HCT116 (cell line): ENCODE results near the gene XPC. TPM values are rescaled to one million over a fixed set of nuclear protein-coding genes. Genes with fewer than 3 reads are reported as not detected.
"Not testable (repeated sequence)": the region's sequence is repeated elsewhere in the genome, so short reads cannot be mapped to it uniquely, and the experiment has no call there.

Experiments used
- ATAC-seq: fragments of 200-7000 bp; cut with Tn5 transposase; 2 replicates; pipeline ENCODE4 v1.9.1; 2020; ENCODE audit warnings: mild to moderate bottlenecking, moderate library complexity
- BruUV-seq: library from RNA; stranded (reverse); fragments of 400-500 nt; replicated peaks from 2 replicates; lab custom pipeline; 2021; lab: Mats Ljungman, UMichigan
- CTCF ChIA-PET: fragments of 300-600 bp; sonication (Branson Sonifier 250); formaldehyde crosslinking; loops from one replicate; lab custom pipeline; 2021; ENCODE audit warnings: antibody characterized with exemption; lab: Charles Lee
- POLR2A ChIA-PET: fragments of 300-600, 350-600 bp; sonication (Branson Sonifier 250); formaldehyde crosslinking; loops from one replicate; lab custom pipeline; 2021; ENCODE audit warnings: antibody characterized with exemption; lab: Charles Lee
- RAD21 ChIA-PET, 2 experiments: fragments of 300-600 bp; sonication (Branson Sonifier 250); formaldehyde crosslinking; loops; one replicate each; lab custom pipeline; 2023; ENCODE audit warnings: low total read pairs in 2 of 2; ENCODE audit not compliant: uncharacterized antibody in 2 of 2, unreplicated experiment in 2 of 2, low non-redundant PET in 1 of 2; lab: Charles Lee
- DNase-seq: peaks from one replicate; pipeline ENCODE4 v3.0.0-alpha.2; 2010; ENCODE audit warnings: low read depth, low spot score
- H2AFZ ChIP-seq: fragments of 200-600 bp; shearing (Covaris generic), sonication (generic); 2 replicates; pipeline ENCODE4 v1.6.1; 2017; ENCODE audit warnings: low read depth, mixed run types, mixed read lengths, antibody characterized with exemption, low read length; ENCODE audit not compliant: poor library complexity, severe bottlenecking
- H3K27ac ChIP-seq: 2 replicates; pipeline ENCODE4 v1.5.1; 2012; ENCODE audit warnings: low read depth, low read length
- H3K27me3 ChIP-seq: fragments of 200-600 bp; sonication (generic); 2 replicates; pipeline ENCODE4 v1.6.1; 2016; ENCODE audit warnings: mixed run types, low read length, mixed read lengths; ENCODE audit not compliant: insufficient read depth
- H3K36me3 ChIP-seq, 2 experiments: fragments of 200-500 bp in 1 of 2; fragments of 200-600 bp in 1 of 2; sonication (Bioruptor generic) in 1 of 2; sonication (generic) in 1 of 2; 2 replicates each; pipeline versions ENCODE4 v1.5.1 to v1.6.1; 2014 to 2016; ENCODE audit warnings: low read length in 2 of 2, inconsistent platforms in 1 of 2, mixed read lengths in 1 of 2, mixed run types in 1 of 2; ENCODE audit not compliant: insufficient read depth in 2 of 2, control insufficient read depth in 1 of 2
- H3K4me1 ChIP-seq, 2 experiments: fragments of 200-600 bp in 1 of 2; sonication (generic) in 1 of 2; 2 replicates each; pipeline versions ENCODE4 v1.5.1 to v1.6.1; 2012 to 2017; ENCODE audit warnings: low read length in 2 of 2, inconsistent platforms in 1 of 2, mild to moderate bottlenecking in 1 of 2, mixed read lengths in 1 of 2, mixed run types in 1 of 2, moderate library complexity in 1 of 2; ENCODE audit not compliant: insufficient read depth in 2 of 2, control insufficient read depth in 1 of 2
- H3K4me2 ChIP-seq: fragments of 200-600 bp; sonication (generic); 2 replicates; pipeline ENCODE4 v1.6.1; 2017; ENCODE audit warnings: mixed run types, low read length, mixed read lengths
- H3K4me3 ChIP-seq, 2 experiments: fragments of 200-600 bp in 1 of 2; sonication (generic) in 1 of 2; replicated peaks in 1 of 2; 2 replicates each; pipeline ENCODE4 v1.5.1; 2011 to 2016; ENCODE audit warnings: low read length in 2 of 2, control low read depth in 1 of 2, low read depth in 1 of 2, mild to moderate bottlenecking in 1 of 2, mixed read lengths in 1 of 2, mixed run types in 1 of 2
- H3K79me2 ChIP-seq: fragments of 200-600 bp; sonication (generic); 2 replicates; pipeline ENCODE4 v1.6.1; 2017; ENCODE audit warnings: mild to moderate bottlenecking, mixed run types, low read length, moderate library complexity, mixed read lengths; ENCODE audit not compliant: insufficient read depth
- H3K9ac ChIP-seq: fragments of 200-600 bp; sonication (generic); 2 replicates; pipeline ENCODE4 v1.6.1; 2016; ENCODE audit warnings: low read length, mixed read lengths
- H3K9me2 ChIP-seq: fragments of 200-600 bp; sonication (generic), shearing (Covaris generic); 2 replicates; pipeline ENCODE4 v1.6.1; 2017; ENCODE audit warnings: mixed run types, mild to moderate bottlenecking, moderate library complexity; ENCODE audit not compliant: insufficient read depth
- H3K9me3 ChIP-seq, 2 experiments: fragments of 200-500 bp in 1 of 2; fragments of 200-600 bp in 1 of 2; sonication (Bioruptor generic) in 1 of 2; sonication (generic) in 1 of 2; 2 replicates each; pipeline ENCODE4 v1.6.1; 2014 to 2017; ENCODE audit warnings: low read length in 2 of 2, mixed read lengths in 2 of 2, inconsistent platforms in 1 of 2, low read depth in 1 of 2, mild to moderate bottlenecking in 1 of 2, mixed run types in 1 of 2, moderate library complexity in 1 of 2; ENCODE audit not compliant: control insufficient read depth in 1 of 2, insufficient read depth in 1 of 2
- H4K20me1 ChIP-seq: fragments of 200-600 bp; sonication (generic), shearing (Covaris generic); 2 replicates; pipeline ENCODE4 v1.6.1; 2017; ENCODE audit warnings: mixed run types, mild to moderate bottlenecking, moderate library complexity; ENCODE audit not compliant: insufficient read depth
- EGR1 ChIP-seq: IDR thresholded peaks from 2 replicates; pipeline ENCODE4 v1.6.1; 2012; ENCODE audit warnings: low read depth
- ELF1 ChIP-seq: IDR thresholded peaks from 2 replicates; pipeline ENCODE4 v1.6.1; 2012; ENCODE audit warnings: low read depth, borderline replicate concordance
- EZH2 ChIP-seq: fragments of 200-600 bp; sonication (generic); IDR thresholded peaks from 2 replicates; pipeline ENCODE4 v1.6.1; 2017; ENCODE audit warnings: antibody characterized with exemption, mixed run types
- FOSL1 ChIP-seq: IDR thresholded peaks from 2 replicates; pipeline ENCODE4 v1.6.1; 2012; ENCODE audit warnings: low read depth
- POLR2AphosphoS5 ChIP-seq: IDR thresholded peaks from 2 replicates; pipeline ENCODE4 v1.6.1; 2011; ENCODE audit warnings: mild to moderate bottlenecking, low read depth, low read length, moderate library complexity
- SIN3A ChIP-seq: IDR thresholded peaks from 2 replicates; pipeline ENCODE4 v1.6.1; 2012; ENCODE audit warnings: low read depth
- SRF ChIP-seq: IDR thresholded peaks from 2 replicates; pipeline ENCODE4 v1.6.1; 2012; ENCODE audit warnings: low read depth
- TCF7L2 ChIP-seq: IDR thresholded peaks from 2 replicates; pipeline ENCODE4 v1.7.0; 2011; ENCODE audit warnings: borderline replicate concordance, inconsistent platforms; ENCODE audit not compliant: insufficient read depth, insufficient read length; ENCODE audit errors: extremely low read depth
- intact Hi-C: fragments of 100-400 bp; cut with micrococcal nuclease; formaldehyde crosslinking; loops from 2 replicates; pipeline ENCODE4 v1.10.0; 2022
- total RNA-seq: library from RNA; stranded (reverse); gene quantifications from one replicate; pipeline ENCODE4 v1.2.1, GENCODE V29; 2021; ENCODE audit not compliant: unreplicated experiment
- TF ChIP-seq, protein P1 (sequence below), 3 experiments: fragments of 200-600 bp in 1 of 3; sonication (generic) in 1 of 3; IDR thresholded peaks in 2 of 3; conservative IDR thresholded peaks in 1 of 3; 2 replicates each; pipeline ENCODE4 v1.5.1; 2012 to 2017; ENCODE audit warnings: low read depth in 2 of 3, low read length in 2 of 3, antibody characterized with exemption in 1 of 3, borderline replicate concordance in 1 of 3, control low read depth in 1 of 3, mild to moderate bottlenecking in 1 of 3, mixed read lengths in 1 of 3, mixed run types in 1 of 3, moderate library complexity in 1 of 3; ENCODE audit not compliant: insufficient read depth in 1 of 3
- TF ChIP-seq, protein P2 (sequence below): IDR thresholded peaks from 2 replicates; pipeline ENCODE4 v1.6.1; 2012; ENCODE audit warnings: low read depth
- TF ChIP-seq, protein P3 (sequence below): IDR thresholded peaks from 2 replicates; pipeline ENCODE4 v1.6.1; 2011; ENCODE audit warnings: mild to moderate bottlenecking, low read length, moderate library complexity; ENCODE audit not compliant: insufficient replicate concordance; ENCODE audit errors: extremely low read depth

XPC gene
- total RNA-seq, 1 experiment from 2014 or later: 29.5 TPM

DNA sequence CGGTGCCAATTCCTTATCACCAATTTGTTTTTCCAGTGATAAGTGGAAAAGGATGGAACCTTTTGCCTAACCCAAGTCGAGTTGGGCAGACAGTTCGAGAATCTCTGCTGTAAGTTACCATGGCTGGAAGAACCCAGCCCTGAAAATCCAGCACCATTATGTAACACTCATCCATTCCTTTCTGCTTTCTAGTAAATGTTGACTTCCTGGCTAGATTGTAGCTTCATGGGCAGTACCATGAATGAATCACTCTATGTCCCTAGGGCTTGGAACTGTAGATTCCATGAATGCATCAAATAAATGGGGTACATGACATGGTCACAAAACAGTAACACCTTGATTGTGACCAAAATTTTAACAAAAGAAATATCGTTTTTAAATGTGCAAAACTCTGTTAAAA is 67.7 kb downstream of the XPC start:
- BruUV-seq: no TSS peak
- ChIA-PET CTCF (no interaction called here), RAD21 (no interaction called here), POLR2A (no interaction called here)
- H3K9me2 ChIP-seq: no peaks in the 10 kb centered on the region
- no peaks in the 10 kb centered on the region; the same call in 1 of the 2 replicates for H3K79me2 ChIP-seq
- no peak overlapping the region for H2AFZ ChIP-seq
- no peak overlapping the region for H3K4me2 ChIP-seq
- no peaks in the 10 kb centered on the region for H3K27me3 ChIP-seq
- peaks cover 16 to 20% of the 10 kb centered on the region in 2 experiments; a peak in 3 of 4 replicates for H3K36me3 ChIP-seq
- no peak overlapping the region for H3K27ac ChIP-seq
- TF ChIP-seq EZH2 (no peak), EGR1 (no peak), TCF7L2 (no peak), SRF (no peak), SIN3A (no peak), ELF1 (no peak), POLR2AphosphoS5 (no peak), FOSL1 (no peak)
- TF ChIP-seq, protein P1, sequence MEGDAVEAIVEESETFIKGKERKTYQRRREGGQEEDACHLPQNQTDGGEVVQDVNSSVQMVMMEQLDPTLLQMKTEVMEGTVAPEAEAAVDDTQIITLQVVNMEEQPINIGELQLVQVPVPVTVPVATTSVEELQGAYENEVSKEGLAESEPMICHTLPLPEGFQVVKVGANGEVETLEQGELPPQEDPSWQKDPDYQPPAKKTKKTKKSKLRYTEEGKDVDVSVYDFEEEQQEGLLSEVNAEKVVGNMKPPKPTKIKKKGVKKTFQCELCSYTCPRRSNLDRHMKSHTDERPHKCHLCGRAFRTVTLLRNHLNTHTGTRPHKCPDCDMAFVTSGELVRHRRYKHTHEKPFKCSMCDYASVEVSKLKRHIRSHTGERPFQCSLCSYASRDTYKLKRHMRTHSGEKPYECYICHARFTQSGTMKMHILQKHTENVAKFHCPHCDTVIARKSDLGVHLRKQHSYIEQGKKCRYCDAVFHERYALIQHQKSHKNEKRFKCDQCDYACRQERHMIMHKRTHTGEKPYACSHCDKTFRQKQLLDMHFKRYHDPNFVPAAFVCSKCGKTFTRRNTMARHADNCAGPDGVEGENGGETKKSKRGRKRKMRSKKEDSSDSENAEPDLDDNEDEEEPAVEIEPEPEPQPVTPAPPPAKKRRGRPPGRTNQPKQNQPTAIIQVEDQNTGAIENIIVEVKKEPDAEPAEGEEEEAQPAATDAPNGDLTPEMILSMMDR (IDR thresholded peaks at IDR 0.05 in 2 of 3, conservative IDR thresholded peaks at IDR 0.05 in 1 of 3; ENCODE audit: borderline replicate concordance in 1 of 3, insufficient read depth in 1 of 3, low read depth in 2 of 3, low read length in 2 of 3): no peak
- TF ChIP-seq, protein P2, sequence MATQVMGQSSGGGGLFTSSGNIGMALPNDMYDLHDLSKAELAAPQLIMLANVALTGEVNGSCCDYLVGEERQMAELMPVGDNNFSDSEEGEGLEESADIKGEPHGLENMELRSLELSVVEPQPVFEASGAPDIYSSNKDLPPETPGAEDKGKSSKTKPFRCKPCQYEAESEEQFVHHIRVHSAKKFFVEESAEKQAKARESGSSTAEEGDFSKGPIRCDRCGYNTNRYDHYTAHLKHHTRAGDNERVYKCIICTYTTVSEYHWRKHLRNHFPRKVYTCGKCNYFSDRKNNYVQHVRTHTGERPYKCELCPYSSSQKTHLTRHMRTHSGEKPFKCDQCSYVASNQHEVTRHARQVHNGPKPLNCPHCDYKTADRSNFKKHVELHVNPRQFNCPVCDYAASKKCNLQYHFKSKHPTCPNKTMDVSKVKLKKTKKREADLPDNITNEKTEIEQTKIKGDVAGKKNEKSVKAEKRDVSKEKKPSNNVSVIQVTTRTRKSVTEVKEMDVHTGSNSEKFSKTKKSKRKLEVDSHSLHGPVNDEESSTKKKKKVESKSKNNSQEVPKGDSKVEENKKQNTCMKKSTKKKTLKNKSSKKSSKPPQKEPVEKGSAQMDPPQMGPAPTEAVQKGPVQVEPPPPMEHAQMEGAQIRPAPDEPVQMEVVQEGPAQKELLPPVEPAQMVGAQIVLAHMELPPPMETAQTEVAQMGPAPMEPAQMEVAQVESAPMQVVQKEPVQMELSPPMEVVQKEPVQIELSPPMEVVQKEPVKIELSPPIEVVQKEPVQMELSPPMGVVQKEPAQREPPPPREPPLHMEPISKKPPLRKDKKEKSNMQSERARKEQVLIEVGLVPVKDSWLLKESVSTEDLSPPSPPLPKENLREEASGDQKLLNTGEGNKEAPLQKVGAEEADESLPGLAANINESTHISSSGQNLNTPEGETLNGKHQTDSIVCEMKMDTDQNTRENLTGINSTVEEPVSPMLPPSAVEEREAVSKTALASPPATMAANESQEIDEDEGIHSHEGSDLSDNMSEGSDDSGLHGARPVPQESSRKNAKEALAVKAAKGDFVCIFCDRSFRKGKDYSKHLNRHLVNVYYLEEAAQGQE: no peak
- TF ChIP-seq, protein P3, sequence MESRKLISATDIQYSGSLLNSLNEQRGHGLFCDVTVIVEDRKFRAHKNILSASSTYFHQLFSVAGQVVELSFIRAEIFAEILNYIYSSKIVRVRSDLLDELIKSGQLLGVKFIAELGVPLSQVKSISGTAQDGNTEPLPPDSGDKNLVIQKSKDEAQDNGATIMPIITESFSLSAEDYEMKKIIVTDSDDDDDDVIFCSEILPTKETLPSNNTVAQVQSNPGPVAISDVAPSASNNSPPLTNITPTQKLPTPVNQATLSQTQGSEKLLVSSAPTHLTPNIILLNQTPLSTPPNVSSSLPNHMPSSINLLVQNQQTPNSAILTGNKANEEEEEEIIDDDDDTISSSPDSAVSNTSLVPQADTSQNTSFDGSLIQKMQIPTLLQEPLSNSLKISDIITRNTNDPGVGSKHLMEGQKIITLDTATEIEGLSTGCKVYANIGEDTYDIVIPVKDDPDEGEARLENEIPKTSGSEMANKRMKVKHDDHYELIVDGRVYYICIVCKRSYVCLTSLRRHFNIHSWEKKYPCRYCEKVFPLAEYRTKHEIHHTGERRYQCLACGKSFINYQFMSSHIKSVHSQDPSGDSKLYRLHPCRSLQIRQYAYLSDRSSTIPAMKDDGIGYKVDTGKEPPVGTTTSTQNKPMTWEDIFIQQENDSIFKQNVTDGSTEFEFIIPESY: no peak
- no peaks in the 10 kb centered on the region for H3K9me3 ChIP-seq
- no peaks in the 10 kb centered on the region for H3K4me1 ChIP-seq
- no peak overlapping the region for H3K4me3 ChIP-seq
- ATAC-seq: no peak
- DNase-seq: no peak
- H3K9ac ChIP-seq: no peak overlapping the region
- intact Hi-C loops: no loop called here
- H4K20me1 ChIP-seq: no peaks in the 10 kb centered on the region

DNA sequence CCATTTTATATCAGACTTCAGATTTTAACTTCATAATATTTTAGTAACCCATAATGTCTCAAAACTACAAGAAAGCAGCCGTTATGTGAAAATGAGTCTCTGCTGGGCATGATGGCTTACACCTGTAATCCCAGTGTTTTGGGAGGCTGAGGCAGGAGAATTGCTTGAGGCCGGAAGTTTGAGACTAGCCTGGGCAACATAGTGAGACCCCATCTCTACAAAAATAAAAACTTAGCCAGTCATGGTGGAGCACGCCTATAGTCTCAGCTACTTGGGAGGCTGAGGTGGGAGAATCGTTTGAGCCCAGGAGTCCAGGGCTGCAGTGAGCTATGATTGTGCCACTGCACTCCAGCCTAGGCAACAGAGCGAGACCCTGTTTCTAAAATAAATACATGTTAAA is 68.6 kb downstream of the XPC start:
- H3K79me2 ChIP-seq, H3K9me3 ChIP-seq, H3K4me2 ChIP-seq, RAD21 ChIA-PET, H3K4me1 ChIP-seq, H3K27ac ChIP-seq, H2AFZ ChIP-seq, ATAC-seq, H3K9me2 ChIP-seq, POLR2A ChIA-PET, H3K27me3 ChIP-seq, H3K4me3 ChIP-seq, CTCF ChIA-PET, H4K20me1 ChIP-seq, BruUV-seq, DNase-seq, H3K9ac ChIP-seq, intact Hi-C loops: not testable (repeated sequence)
- H3K36me3 ChIP-seq: peaks cover 14 to 15% of the 10 kb centered on the region in 2 experiments; a peak in 3 of 4 replicates
